Testis (tissue), 3 donors: ENCODE data around the gene AQP12A. TPM values are rescaled to one million over a fixed set of nuclear protein-coding genes. Genes with fewer than 3 reads are reported as not detected.

Source experiments
- DNase-seq: peaks from one replicate; pipeline ENCODE4 v3.0.0-alpha.2; 2019
- H3K27ac ChIP-seq, 2 donors: fragments of 200-600 bp; sonication (generic); one replicate each; pipeline ENCODE4 v1.5.1; 2019
- H3K27me3 ChIP-seq: fragments of 200-600 bp; sonication (generic); one replicate; pipeline ENCODE4 v1.5.1; 2019
- H3K36me3 ChIP-seq: fragments of 200-600 bp; sonication (generic); one replicate; pipeline ENCODE4 v1.5.1; 2017; ENCODE audit warnings: low read depth; ENCODE audit errors: missing control alignments
- H3K4me1 ChIP-seq: fragments of 200-600 bp; sonication (generic); one replicate; pipeline ENCODE4 v1.5.1; 2019
- H3K4me3 ChIP-seq, 2 donors: fragments of 200-600 bp; sonication (generic); one replicate each; pipeline ENCODE4 v1.5.1; 2017 to 2019
- H3K9me3 ChIP-seq: fragments of 200-600 bp; sonication (generic); one replicate; pipeline ENCODE4 v1.5.1; 2017
- POLR2A ChIP-seq: fragments of 450-650 bp; IDR thresholded peaks from one replicate; pipeline ENCODE4 v1.6.1; 2017; ENCODE audit warnings: antibody characterized with exemption, mild to moderate bottlenecking, moderate library complexity
- WGBS, 2 donors: methylation state at CpG; one replicate each; pipeline ENCODE4 v1.1.5; 2018; 5-methylcytosine and 5-hydroxymethylcytosine counted together
- intact Hi-C: fragments of 100-400 bp; cut with DNase I; formaldehyde crosslinking; loops from one replicate; pipeline ENCODE4 v1.15.1; 2023; ENCODE audit warnings: low total_unique reads
- polyA plus RNA-seq: library from polyadenylated mRNA; stranded (reverse); fragments of 350-450 nt; fragmentation: Illumina TruSeq; extraction: RNeasy Lipid Tissue Mini Kit (QIAGEN cat#74804); gene quantifications from one replicate; pipeline ENCODE4 v1.2.3, GENCODE V29; 2014; ENCODE audit warnings: low read depth, low replicate concordance; ENCODE audit not compliant: insufficient read depth
- total RNA-seq, 2 donors: library from RNA; depleted of rRNA; stranded (reverse); fragments of >200 nt; gene quantifications; one replicate each; pipeline ENCODE4 v1.2.3, GENCODE V29; 2016
- TF ChIP-seq, protein P1 (sequence below), 3 experiments: fragments of 450-650 bp in 2 of 3; fragments of 200-600 bp in 1 of 3; sonication (generic) in 1 of 3; IDR thresholded peaks; one replicate each; pipeline ENCODE4 v1.5.1; 2016 to 2019; ENCODE audit warnings: antibody characterized with exemption in 3 of 3, mild to moderate bottlenecking in 2 of 3, moderate library complexity in 1 of 3

The AQP12A gene
- total and polyA plus RNA-seq, 3 donors from 2014 or later, result not detected

DNA sequence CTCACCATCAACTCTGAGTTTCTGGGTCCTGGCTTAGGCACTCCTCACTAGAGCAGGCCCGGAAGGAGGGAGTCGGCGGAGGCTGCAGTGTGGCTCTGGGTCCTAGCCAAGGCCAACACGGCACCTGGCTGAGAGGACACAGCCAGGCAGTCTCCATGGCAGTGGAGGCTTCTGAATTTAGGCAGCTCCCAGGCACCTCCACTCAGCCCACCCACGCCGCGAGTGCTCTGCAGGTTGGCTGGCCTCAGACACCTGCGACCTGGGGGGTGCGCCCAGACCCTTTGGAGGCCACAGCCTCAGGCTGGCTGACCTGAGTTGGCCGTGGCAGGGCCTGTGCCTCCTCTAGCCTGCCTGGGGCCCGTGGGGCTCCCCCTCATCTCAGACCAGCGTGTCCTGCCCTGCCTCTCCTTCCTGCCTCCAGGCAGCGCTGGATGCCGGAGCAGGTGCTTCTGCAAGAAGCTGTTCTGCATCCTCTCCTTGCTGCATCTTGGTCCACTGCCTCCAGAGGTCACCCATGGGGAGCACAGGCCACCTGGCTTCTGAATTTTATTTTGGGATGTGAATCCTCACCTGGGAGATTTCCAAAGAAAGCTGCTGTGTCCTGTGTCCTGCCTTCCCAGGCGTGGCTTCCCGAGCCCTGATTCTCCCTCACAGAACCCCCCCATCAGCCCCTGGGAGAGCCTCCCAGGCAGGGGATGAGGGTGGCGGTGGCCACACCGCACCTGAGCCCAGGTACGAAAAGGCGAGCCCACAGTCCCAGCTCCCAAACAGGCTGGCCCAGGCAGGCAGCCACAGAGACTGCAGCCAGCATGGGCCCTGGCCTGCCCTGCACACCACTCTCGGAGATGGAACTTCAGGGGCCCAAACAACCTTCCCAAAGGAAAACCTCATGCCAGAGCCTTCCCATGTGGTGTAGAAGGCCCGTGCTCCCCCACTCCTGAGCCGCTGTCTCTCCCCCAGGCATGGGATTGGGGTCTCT, 23.4 kb downstream of the AQP12A start:
- Histone ChIP-seq H3K27ac (no peak overlapping the region), H3K27me3 (no peaks in the 10 kb centered on the region), H3K4me1 (no peaks in the 10 kb centered on the region), H3K36me3 (no peaks in the 10 kb centered on the region), H3K4me3 (no peak overlapping the region), H3K9me3 (no peaks in the 10 kb centered on the region)
- TF ChIP-seq, protein P1, sequence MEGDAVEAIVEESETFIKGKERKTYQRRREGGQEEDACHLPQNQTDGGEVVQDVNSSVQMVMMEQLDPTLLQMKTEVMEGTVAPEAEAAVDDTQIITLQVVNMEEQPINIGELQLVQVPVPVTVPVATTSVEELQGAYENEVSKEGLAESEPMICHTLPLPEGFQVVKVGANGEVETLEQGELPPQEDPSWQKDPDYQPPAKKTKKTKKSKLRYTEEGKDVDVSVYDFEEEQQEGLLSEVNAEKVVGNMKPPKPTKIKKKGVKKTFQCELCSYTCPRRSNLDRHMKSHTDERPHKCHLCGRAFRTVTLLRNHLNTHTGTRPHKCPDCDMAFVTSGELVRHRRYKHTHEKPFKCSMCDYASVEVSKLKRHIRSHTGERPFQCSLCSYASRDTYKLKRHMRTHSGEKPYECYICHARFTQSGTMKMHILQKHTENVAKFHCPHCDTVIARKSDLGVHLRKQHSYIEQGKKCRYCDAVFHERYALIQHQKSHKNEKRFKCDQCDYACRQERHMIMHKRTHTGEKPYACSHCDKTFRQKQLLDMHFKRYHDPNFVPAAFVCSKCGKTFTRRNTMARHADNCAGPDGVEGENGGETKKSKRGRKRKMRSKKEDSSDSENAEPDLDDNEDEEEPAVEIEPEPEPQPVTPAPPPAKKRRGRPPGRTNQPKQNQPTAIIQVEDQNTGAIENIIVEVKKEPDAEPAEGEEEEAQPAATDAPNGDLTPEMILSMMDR (IDR thresholded peaks at IDR 0.05), result no peak
- TF ChIP-seq POLR2A, result no peak
- intact Hi-C loops, result no loop called here
- whole genome bisulfite sequencing, 2 donors, result 71 to 80% methylated on average over 11 to 21 of the region's 23 CpGs
- DNase-seq, result no peak

- intact Hi-C loops, result no loop called here
- Histone ChIP-seq H3K4me1 (no peaks in the 10 kb centered on the region), H3K9me3 (no peaks in the 10 kb centered on the region), H3K27me3 (no peaks in the 10 kb centered on the region), H3K4me3 (no peak overlapping the region), H3K27ac (no peak overlapping the region), H3K36me3 (no peaks in the 10 kb centered on the region)
- 93 to 96% methylated on average over 21 to 23 of the region's 23 CpGs for WGBS, 2 donors
- TF ChIP-seq, protein P1 (IDR thresholded peaks at IDR 0.05), result no peak
- no peak for TF ChIP-seq POLR2A
- DNase-seq, result no peak
Observed at GRCh38 chr2:240716130-240716798, 24.6 kb downstream of the AQP12A start.

- intact Hi-C loops, result no loop called here
Observed at GRCh38 chr2:240717181-240717641, 25.5 kb downstream of the AQP12A start.

GRCh38 chr2:240717681-240718581, 26.3 kb downstream of the AQP12A start:
- no peaks in the 10 kb centered on the region for H3K27me3 ChIP-seq
- TF ChIP-seq POLR2A, result no peak
- TF ChIP-seq, protein P1 (IDR thresholded peaks at IDR 0.05), result no peak
- intact Hi-C loops, result no loop called here
- 93 to 95% methylated on average over 10 to 31 of the region's 31 CpGs for WGBS, 2 donors
- H3K9me3 ChIP-seq, result no peaks in the 10 kb centered on the region
- DNase-seq, result no peak
- no peak overlapping the region for H3K4me3 ChIP-seq
- H3K36me3 ChIP-seq, result no peaks in the 10 kb centered on the region
- no peak overlapping the region for H3K27ac ChIP-seq
- no peaks in the 10 kb centered on the region for H3K4me1 ChIP-seq

More at GRCh38 chr2:240717181-240717641, 25.5 kb downstream of the AQP12A start:
- WGBS, 2 donors, result 90 to 94% methylated on average over 11 to 18 of the region's 18 CpGs
- Histone ChIP-seq H3K27me3 (no peaks in the 10 kb centered on the region), H3K4me3 (no peak overlapping the region), H3K27ac (no peak overlapping the region), H3K9me3 (no peaks in the 10 kb centered on the region), H3K36me3 (no peaks in the 10 kb centered on the region), H3K4me1 (no peaks in the 10 kb centered on the region)
- no peak for DNase-seq
- TF ChIP-seq POLR2A, result no peak
- TF ChIP-seq, protein P1 (IDR thresholded peaks at IDR 0.05), result no peak
